ENCODE results near the gene HEMGN. TPM values are rescaled to one million over a fixed set of nuclear protein-coding genes. Genes with fewer than 3 reads are reported as not detected.
"Not testable (repeated sequence)": the region's sequence is repeated elsewhere in the genome, so short reads cannot be mapped to it uniquely, and the experiment has no call there.

Gene HEMGN
- total RNA-seq, 1 donor: 8.6 TPM

- H3K4me3 ChIP-seq (ENCODE audit: low read length); H3K9me3 ChIP-seq (ENCODE audit: low read depth, low read length); H3K27me3 ChIP-seq (ENCODE audit: insufficient read depth, low read length); H3K4me1 ChIP-seq (ENCODE audit: insufficient read depth, low read length): not testable (repeated sequence)
Measured at GRCh38 chr9:97950873-97951272, 12.9 kb upstream of the HEMGN start.

- H3K4me3 ChIP-seq (ENCODE audit: low read length); H3K27me3 ChIP-seq (ENCODE audit: insufficient read depth, low read length); H3K9me3 ChIP-seq (ENCODE audit: low read depth, low read length); H3K4me1 ChIP-seq (ENCODE audit: insufficient read depth, low read length): not testable (repeated sequence)
Measured at GRCh38 chr9:97947094-97947493, 9.1 kb upstream of the HEMGN start.

GRCh38 chr9:97945470-97945869 is 7.5 kb upstream of the HEMGN start:
- H3K4me3 ChIP-seq (ENCODE audit: low read length); H3K4me1 ChIP-seq (ENCODE audit: insufficient read depth, low read length); H3K9me3 ChIP-seq (ENCODE audit: low read depth, low read length); H3K27me3 ChIP-seq (ENCODE audit: insufficient read depth, low read length): not testable (repeated sequence)

- Histone ChIP-seq H3K4me1 (ENCODE audit: insufficient read depth, low read length) (no peaks in the 10 kb centered on the region), H3K27me3 (ENCODE audit: insufficient read depth, low read length) (no peaks in the 10 kb centered on the region), H3K4me3 (ENCODE audit: low read length) (no peak overlapping the region)
Measured at GRCh38 chr9:97944612-97945011, 6.6 kb upstream of the HEMGN start.

GRCh38 chr9:97943308-97943855 is 5.4 kb upstream of the HEMGN start:
- Histone ChIP-seq H3K9me3 (ENCODE audit: low read depth, low read length) (no peaks in the 10 kb centered on the region), H3K4me3 (ENCODE audit: low read length) (no peak overlapping the region), H3K27me3 (ENCODE audit: insufficient read depth, low read length) (no peaks in the 10 kb centered on the region), H3K4me1 (ENCODE audit: insufficient read depth, low read length) (peaks cover under 1% of the 10 kb centered on the region)

More at GRCh38 chr9:97944612-97945011, 6.6 kb upstream of the HEMGN start:
- H3K9me3 ChIP-seq (ENCODE audit: low read depth, low read length): no peaks in the 10 kb centered on the region

- no peaks in the 10 kb centered on the region for H3K9me3 ChIP-seq (ENCODE audit: low read depth, low read length)
- H3K27me3 ChIP-seq (ENCODE audit: insufficient read depth, low read length): no peaks in the 10 kb centered on the region
- no peak overlapping the region for H3K4me3 ChIP-seq (ENCODE audit: low read length)
- H3K4me1 ChIP-seq (ENCODE audit: insufficient read depth, low read length): peaks cover 7% of the 10 kb centered on the region
Measured at GRCh38 chr9:97941323-97941722, 3.4 kb upstream of the HEMGN start.

- no peaks in the 10 kb centered on the region for H3K27me3 ChIP-seq (ENCODE audit: insufficient read depth, low read length)
- H3K4me1 ChIP-seq (ENCODE audit: insufficient read depth, low read length): peaks cover 7% of the 10 kb centered on the region
- H3K4me3 ChIP-seq (ENCODE audit: low read length): no peak overlapping the region
- no peaks in the 10 kb centered on the region for H3K9me3 ChIP-seq (ENCODE audit: low read depth, low read length)
Measured at GRCh38 chr9:97940741-97941140, 2.8 kb upstream of the HEMGN start.

GRCh38 chr9:97940233-97940632 is 2.3 kb upstream of the HEMGN start:
- Histone ChIP-seq H3K9me3 (ENCODE audit: low read depth, low read length) (no peaks in the 10 kb centered on the region), H3K4me1 (ENCODE audit: insufficient read depth, low read length) (peaks cover 7% of the 10 kb centered on the region), H3K4me3 (ENCODE audit: low read length) (no peak overlapping the region), H3K27me3 (ENCODE audit: insufficient read depth, low read length) (no peaks in the 10 kb centered on the region)

DNA sequence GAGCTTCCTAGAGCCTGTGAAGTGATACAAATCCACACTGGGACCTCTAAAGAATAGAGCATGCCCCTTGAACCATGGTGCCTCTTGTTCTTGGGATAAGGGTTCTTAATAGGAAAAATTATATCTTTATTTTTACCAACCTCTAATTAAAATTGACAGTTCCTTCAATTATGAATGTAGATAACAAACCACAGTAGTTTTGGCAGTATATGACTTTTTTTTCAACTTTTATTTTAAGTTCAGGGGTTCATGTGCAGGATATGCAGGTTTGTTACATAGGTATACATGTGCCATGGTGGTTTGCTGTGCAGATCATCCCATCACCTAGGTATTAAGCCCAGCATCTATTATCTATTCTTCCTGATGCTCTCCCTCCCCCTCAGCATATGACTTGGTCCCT is 974 bp downstream of the HEMGN start:
- Histone ChIP-seq H3K4me3 (ENCODE audit: low read length) (no peak overlapping the region), H3K9me3 (ENCODE audit: low read depth, low read length) (no peaks in the 10 kb centered on the region), H3K4me1 (ENCODE audit: insufficient read depth, low read length) (peaks cover 7% of the 10 kb centered on the region), H3K27me3 (ENCODE audit: insufficient read depth, low read length) (no peaks in the 10 kb centered on the region)

GRCh38 chr9:97935276-97935675 is 2.7 kb downstream of the HEMGN start:
- no peak overlapping the region for H3K4me3 ChIP-seq (ENCODE audit: low read length)
- H3K9me3 ChIP-seq (ENCODE audit: low read depth, low read length): no peaks in the 10 kb centered on the region
- H3K4me1 ChIP-seq (ENCODE audit: insufficient read depth, low read length): peaks cover 16% of the 10 kb centered on the region

DNA sequence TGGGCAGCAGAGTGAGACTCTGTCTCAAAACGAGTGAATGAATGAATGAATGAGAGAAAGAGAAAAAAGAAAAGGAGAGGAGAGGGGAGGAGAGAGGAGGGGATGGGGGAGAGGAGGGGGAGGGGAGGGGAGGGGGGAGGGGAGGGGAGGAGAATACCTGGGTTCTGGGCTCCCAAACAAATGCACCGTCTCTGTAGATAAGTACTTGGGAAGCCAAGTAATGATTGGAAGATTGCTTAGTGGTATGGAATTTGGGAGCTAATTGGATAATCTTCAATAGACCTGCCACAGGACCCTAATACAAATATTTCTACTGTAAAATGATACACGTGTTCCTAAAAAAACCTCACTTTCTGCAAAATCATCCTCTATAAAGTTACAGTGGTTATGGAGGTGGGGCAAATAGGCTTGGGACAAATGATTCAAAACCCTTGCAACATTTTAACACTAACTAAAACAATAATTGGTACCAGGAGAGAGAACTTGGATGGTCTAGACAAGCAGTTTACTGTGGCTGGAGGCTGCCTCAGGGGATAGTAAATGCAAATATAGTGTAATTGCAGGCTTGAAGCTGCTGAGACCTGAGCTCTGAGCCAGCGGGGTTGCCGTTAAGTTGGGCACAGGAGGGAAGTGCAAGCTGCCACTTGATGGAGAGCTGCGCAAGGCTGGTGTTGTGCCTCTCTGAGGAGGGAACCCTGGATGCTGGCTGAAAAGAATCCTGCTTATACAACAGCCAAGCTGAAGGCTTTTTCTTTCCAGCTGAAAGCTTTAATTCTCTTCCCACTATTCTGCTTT is 3.5 kb downstream of the HEMGN start:
- Histone ChIP-seq H3K4me1 (ENCODE audit: insufficient read depth, low read length) (peaks cover 16% of the 10 kb centered on the region), H3K27me3 (ENCODE audit: insufficient read depth, low read length) (no peaks in the 10 kb centered on the region), H3K4me3 (ENCODE audit: low read length) (no peak overlapping the region), H3K9me3 (ENCODE audit: low read depth, low read length) (no peaks in the 10 kb centered on the region)

More at GRCh38 chr9:97935276-97935675, 2.7 kb downstream of the HEMGN start:
- H3K27me3 ChIP-seq (ENCODE audit: insufficient read depth, low read length): no peaks in the 10 kb centered on the region

DNA sequence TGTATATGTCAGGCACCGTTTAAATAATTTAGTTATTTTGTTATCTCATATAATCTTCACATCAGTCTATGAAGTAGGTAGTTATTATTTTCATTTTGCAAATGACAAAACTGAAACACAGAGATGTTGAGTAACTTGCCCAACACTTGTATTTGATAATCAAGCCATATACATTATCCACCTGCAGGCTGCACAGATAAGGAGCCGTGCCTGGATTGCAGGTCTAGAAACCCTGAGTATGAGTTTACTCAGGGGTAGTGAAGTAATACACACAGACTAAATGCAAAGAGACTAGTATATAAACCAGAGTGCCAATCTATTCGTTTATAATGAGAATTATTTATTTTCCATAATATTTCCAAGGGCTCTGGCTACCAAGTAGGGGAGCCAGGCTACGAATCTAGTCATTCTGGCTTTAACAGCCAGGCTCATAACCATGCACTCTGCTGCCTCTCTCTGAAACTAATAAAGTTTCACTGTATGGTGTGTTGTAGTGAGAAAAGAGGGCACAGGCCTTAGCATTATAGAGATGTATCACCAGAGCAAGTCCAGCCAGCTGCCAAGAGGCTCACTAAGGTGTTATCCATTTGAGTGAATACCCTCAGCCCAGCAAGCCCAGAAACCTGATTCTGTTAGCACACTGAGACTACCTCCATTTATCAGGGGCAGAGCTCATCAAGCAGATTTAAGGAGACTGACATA is 4.5 kb downstream of the HEMGN start:
- Histone ChIP-seq H3K27me3 (ENCODE audit: insufficient read depth, low read length) (no peaks in the 10 kb centered on the region), H3K4me1 (ENCODE audit: insufficient read depth, low read length) (peaks cover 16% of the 10 kb centered on the region), H3K4me3 (ENCODE audit: low read length) (no peak overlapping the region), H3K9me3 (ENCODE audit: low read depth, low read length) (no peaks in the 10 kb centered on the region)

- Histone ChIP-seq H3K27me3 (ENCODE audit: insufficient read depth, low read length) (no peaks in the 10 kb centered on the region), H3K4me3 (ENCODE audit: low read length) (no peak overlapping the region), H3K9me3 (ENCODE audit: low read depth, low read length) (no peaks in the 10 kb centered on the region), H3K4me1 (ENCODE audit: insufficient read depth, low read length) (peaks cover 9% of the 10 kb centered on the region)
Measured at GRCh38 chr9:97930972-97931371, 7.0 kb downstream of the HEMGN start.

- Histone ChIP-seq H3K4me3 (ENCODE audit: low read length) (no peak overlapping the region), H3K27me3 (ENCODE audit: insufficient read depth, low read length) (no peaks in the 10 kb centered on the region), H3K4me1 (ENCODE audit: insufficient read depth, low read length) (peaks cover 16% of the 10 kb centered on the region), H3K9me3 (ENCODE audit: low read depth, low read length) (no peaks in the 10 kb centered on the region)
Measured at GRCh38 chr9:97928986-97929604, 8.9 kb downstream of the HEMGN start.
